ENCODE data around the gene ELMO2.

ELMO2 gene

GRCh38 chr20:46352370-46352938, 54.0 kb downstream of the ELMO2 start:
- no peak for DNase-seq

- DNase-seq: no peak
Observed at GRCh38 chr20:46351357-46352058, 54.9 kb downstream of the ELMO2 start.

GRCh38 chr20:46350986-46351267, 55.5 kb downstream of the ELMO2 start:
- no peak for DNase-seq

GRCh38 chr20:46350201-46350985, 56.0 kb downstream of the ELMO2 start:
- DNase-seq: no peak

GRCh38 chr20:46349742-46350056, 56.7 kb downstream of the ELMO2 start:
- no peak for DNase-seq

- DNase-seq: peak; percentile 44 to 70
Observed at GRCh38 chr20:46349035-46349741, 57.2 kb downstream of the ELMO2 start.

- DNase-seq: peak in 1 of 2 experiments; percentile 9
Observed at GRCh38 chr20:46347841-46348803, 58.3 kb downstream of the ELMO2 start.

- no peak for DNase-seq
Observed at GRCh38 chr20:46346770-46347169, 59.6 kb downstream of the ELMO2 start.

- DNase-seq: no peak
Observed at GRCh38 chr20:46344488-46345162, 61.8 kb downstream of the ELMO2 start.

GRCh38 chr20:46343975-46344357, 62.4 kb downstream of the ELMO2 start:
- DNase-seq: no peak

- no peak for DNase-seq
Observed at GRCh38 chr20:46343348-46343974, 63.0 kb downstream of the ELMO2 start.

- DNase-seq: no peak
Observed at GRCh38 chr20:46342451-46343347, 63.7 kb downstream of the ELMO2 start.

GRCh38 chr20:46342010-46342378, 64.4 kb downstream of the ELMO2 start:
- DNase-seq: no peak

- DNase-seq: no peak
Observed at GRCh38 chr20:46341074-46342009, 65.1 kb downstream of the ELMO2 start.

GRCh38 chr20:46339037-46339436, 67.4 kb downstream of the ELMO2 start:
- no peak for DNase-seq

- no peak for DNase-seq
Observed at GRCh38 chr20:46336735-46337134, 69.7 kb downstream of the ELMO2 start.

GRCh38 chr20:46334303-46334904, 72.0 kb downstream of the ELMO2 start:
- no peak for DNase-seq

- peak; percentile 26 to 34 for DNase-seq
Observed at GRCh38 chr20:46333161-46333991, 73.0 kb downstream of the ELMO2 start.

Measured in NCI-H446 (cell line).